HepG2 (cell line): Measurements from ENCODE around the gene RHBDL1.

ENCODE experiments used
- BRCA1 ChIP-seq: sonication (generic); formaldehyde crosslinking; IDR thresholded peaks from 2 replicates; pipeline ENCODE4 v1.4.0; 2020; ENCODE audit warnings: missing genetic modification reagents
- FOXK2 ChIP-seq: fragments of 450-650 bp; IDR thresholded peaks from 2 replicates; pipeline ENCODE4 v1.6.1; 2016
- HMGXB4 ChIP-seq, 2 experiments: sonication (generic) in 1 of 2; formaldehyde crosslinking in 1 of 2; IDR thresholded peaks; 2 replicates each; pipeline versions ENCODE4 v1.4.0 to v1.6.1; 2018 to 2020; ENCODE audit warnings: missing genetic modification reagents in 2 of 2, borderline replicate concordance in 1 of 2, low read depth in 1 of 2, mild to moderate bottlenecking in 1 of 2, missing biosample characterization in 1 of 2
- MXI1 ChIP-seq: IDR thresholded peaks from 3 replicates; pipeline ENCODE4 v1.6.1; 2012; ENCODE audit warnings: low read depth, low read length, inconsistent platforms, borderline replicate concordance
- MZF1 ChIP-seq: sonication (generic); formaldehyde crosslinking; IDR thresholded peaks from 2 replicates; pipeline ENCODE4 v1.8.1; 2023; ENCODE audit warnings: mild to moderate bottlenecking, missing genetic modification reagents, borderline replicate concordance
- PAX8 ChIP-seq: sonication (generic); formaldehyde crosslinking; IDR thresholded peaks from 2 replicates; pipeline ENCODE4 v1.8.0; 2022; ENCODE audit warnings: mild to moderate bottlenecking, missing genetic modification reagents, borderline replicate concordance
- RAD21 ChIP-seq: fragments of 450-650 bp; formaldehyde crosslinking; IDR thresholded peaks from 2 replicates; pipeline ENCODE4 v1.5.0; 2020; ENCODE audit warnings: mild to moderate bottlenecking
- TAF15 ChIP-seq: fragments of 200-400 bp; formaldehyde crosslinking; IDR thresholded peaks from one replicate; pipeline ENCODE4 v1.6.1; 2018; ENCODE audit warnings: mild to moderate bottlenecking, low read depth, low read length; ENCODE audit not compliant: poor library complexity, severe bottlenecking
- TBX2 ChIP-seq: sonication (generic); formaldehyde crosslinking; IDR thresholded peaks from 2 replicates; pipeline ENCODE4 v1.5.0; 2020; ENCODE audit warnings: missing genetic modification reagents, mild to moderate bottlenecking, borderline replicate concordance
- TP53 ChIP-seq: sonication (generic); formaldehyde crosslinking; conservative IDR thresholded peaks from 2 replicates; pipeline ENCODE4 v1.4.0; 2020; ENCODE audit warnings: missing genetic modification reagents
- ZFX ChIP-seq: sonication (generic); formaldehyde crosslinking; IDR thresholded peaks from 2 replicates; pipeline ENCODE4 v1.4.0; 2020; ENCODE audit warnings: mild to moderate bottlenecking, low read depth, missing genetic modification reagents, moderate library complexity
- ZNF562 ChIP-seq: sonication (generic); formaldehyde crosslinking; IDR thresholded peaks from 2 replicates; pipeline ENCODE4 v1.8.0; 2022; ENCODE audit warnings: missing genetic modification reagents, borderline replicate concordance
- TF ChIP-seq, protein P1 (sequence below): sonication (generic); formaldehyde crosslinking; IDR thresholded peaks from 2 replicates; pipeline ENCODE4 v1.5.0; 2020; ENCODE audit warnings: mild to moderate bottlenecking, missing genetic modification reagents, moderate library complexity
- TF ChIP-seq, protein P2 (sequence below): conservative IDR thresholded peaks from 2 replicates; pipeline ENCODE4 v1.6.1; 2018; ENCODE audit warnings: missing genetic modification reagents

DNA sequence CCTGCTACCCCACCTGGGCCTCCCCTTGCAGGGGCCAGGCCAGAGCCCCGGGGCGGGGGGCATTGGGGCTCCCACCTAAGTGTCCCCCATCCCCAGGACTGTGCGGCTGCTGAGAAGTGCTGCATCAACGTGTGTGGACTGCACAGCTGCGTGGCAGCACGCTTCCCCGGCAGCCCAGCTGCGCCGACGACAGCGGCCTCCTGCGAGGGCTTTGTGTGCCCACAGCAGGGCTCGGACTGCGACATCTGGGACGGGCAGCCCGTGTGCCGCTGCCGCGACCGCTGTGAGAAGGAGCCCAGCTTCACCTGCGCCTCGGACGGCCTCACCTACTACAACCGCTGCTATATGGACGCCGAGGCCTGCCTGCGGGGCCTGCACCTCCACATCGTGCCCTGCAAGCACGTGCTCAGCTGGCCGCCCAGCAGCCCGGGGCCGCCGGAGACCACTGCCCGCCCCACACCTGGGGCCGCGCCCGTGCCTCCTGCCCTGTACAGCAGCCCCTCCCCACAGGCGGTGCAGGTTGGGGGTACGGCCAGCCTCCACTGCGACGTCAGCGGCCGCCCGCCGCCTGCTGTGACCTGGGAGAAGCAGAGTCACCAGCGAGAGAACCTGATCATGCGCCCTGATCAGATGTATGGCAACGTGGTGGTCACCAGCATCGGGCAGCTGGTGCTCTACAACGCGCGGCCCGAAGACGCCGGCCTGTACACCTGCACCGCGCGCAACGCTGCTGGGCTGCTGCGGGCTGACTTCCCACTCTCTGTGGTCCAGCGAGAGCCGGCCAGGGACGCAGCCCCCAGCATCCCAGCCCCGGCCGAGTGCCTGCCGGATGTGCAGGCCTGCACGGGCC is 42.8 kb upstream of the RHBDL1 start:
- TF ChIP-seq, protein P1, sequence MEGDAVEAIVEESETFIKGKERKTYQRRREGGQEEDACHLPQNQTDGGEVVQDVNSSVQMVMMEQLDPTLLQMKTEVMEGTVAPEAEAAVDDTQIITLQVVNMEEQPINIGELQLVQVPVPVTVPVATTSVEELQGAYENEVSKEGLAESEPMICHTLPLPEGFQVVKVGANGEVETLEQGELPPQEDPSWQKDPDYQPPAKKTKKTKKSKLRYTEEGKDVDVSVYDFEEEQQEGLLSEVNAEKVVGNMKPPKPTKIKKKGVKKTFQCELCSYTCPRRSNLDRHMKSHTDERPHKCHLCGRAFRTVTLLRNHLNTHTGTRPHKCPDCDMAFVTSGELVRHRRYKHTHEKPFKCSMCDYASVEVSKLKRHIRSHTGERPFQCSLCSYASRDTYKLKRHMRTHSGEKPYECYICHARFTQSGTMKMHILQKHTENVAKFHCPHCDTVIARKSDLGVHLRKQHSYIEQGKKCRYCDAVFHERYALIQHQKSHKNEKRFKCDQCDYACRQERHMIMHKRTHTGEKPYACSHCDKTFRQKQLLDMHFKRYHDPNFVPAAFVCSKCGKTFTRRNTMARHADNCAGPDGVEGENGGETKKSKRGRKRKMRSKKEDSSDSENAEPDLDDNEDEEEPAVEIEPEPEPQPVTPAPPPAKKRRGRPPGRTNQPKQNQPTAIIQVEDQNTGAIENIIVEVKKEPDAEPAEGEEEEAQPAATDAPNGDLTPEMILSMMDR (CRISPR knock-in tag) = no peak
- TF ChIP-seq MXI1 = no peak
- no peak for TF ChIP-seq RAD21
- no peak for TF ChIP-seq ZFX
- no peak for TF ChIP-seq HMGXB4 (CRISPR knock-in tag; IDR thresholded peaks at IDR 0.05; ENCODE audit: borderline replicate concordance in 1 of 2, low read depth in 1 of 2)
- TF ChIP-seq BRCA1 (CRISPR knock-in tag) = no peak
- TF ChIP-seq FOXK2 = no peak
- TF ChIP-seq TAF15 = no peak
- TF ChIP-seq PAX8 (CRISPR knock-in tag) = no peak
- TF ChIP-seq ZNF562 = no peak
- TF ChIP-seq TBX2 = no peak
- TF ChIP-seq MZF1 (CRISPR knock-in tag) = no peak
- TF ChIP-seq TP53 (CRISPR knock-in tag) = no peak
- TF ChIP-seq, protein P2, sequence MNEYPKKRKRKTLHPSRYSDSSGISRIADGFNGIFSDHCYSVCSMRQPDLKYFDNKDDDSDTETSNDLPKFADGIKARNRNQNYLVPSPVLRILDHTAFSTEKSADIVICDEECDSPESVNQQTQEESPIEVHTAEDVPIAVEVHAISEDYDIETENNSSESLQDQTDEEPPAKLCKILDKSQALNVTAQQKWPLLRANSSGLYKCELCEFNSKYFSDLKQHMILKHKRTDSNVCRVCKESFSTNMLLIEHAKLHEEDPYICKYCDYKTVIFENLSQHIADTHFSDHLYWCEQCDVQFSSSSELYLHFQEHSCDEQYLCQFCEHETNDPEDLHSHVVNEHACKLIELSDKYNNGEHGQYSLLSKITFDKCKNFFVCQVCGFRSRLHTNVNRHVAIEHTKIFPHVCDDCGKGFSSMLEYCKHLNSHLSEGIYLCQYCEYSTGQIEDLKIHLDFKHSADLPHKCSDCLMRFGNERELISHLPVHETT (CRISPR knock-in tag) = no peak
